K562 (cell line): ENCODE measurements around the gene TTC31. TPM values are rescaled to one million over a fixed set of nuclear protein-coding genes. Genes with fewer than 3 reads are reported as not detected.
A peak's percentile ranks its signal among the peaks of the same experiment; 100 is the strongest.

Experiments
- ASH1L ChIP-seq: fragments of 450-650 bp; IDR thresholded peaks from 2 replicates; pipeline ENCODE4 v1.6.1; 2018; ENCODE audit warnings: borderline replicate concordance, mild to moderate bottlenecking, low read depth; ENCODE audit not compliant: partially characterized antibody
- ETV5 ChIP-seq: sonication (generic); formaldehyde crosslinking; IDR thresholded peaks from 2 replicates; pipeline ENCODE4 v1.4.0; 2020; ENCODE audit warnings: low read depth, mild to moderate bottlenecking, missing genetic modification reagents
- FOXA1 ChIP-seq: fragments of 450-650 bp; IDR thresholded peaks from 2 replicates; pipeline ENCODE4 v1.6.1; 2016; ENCODE audit warnings: mild to moderate bottlenecking, borderline replicate concordance
- FOXK1 ChIP-seq: sonication (generic); formaldehyde crosslinking; IDR thresholded peaks from 2 replicates; pipeline ENCODE4 v1.8.0; 2022; ENCODE audit warnings: missing genetic modification reagents, mild to moderate bottlenecking, borderline replicate concordance
- HNRNPLL ChIP-seq: fragments of 200-400 bp; formaldehyde crosslinking; IDR thresholded peaks from 2 replicates; pipeline ENCODE4 v1.6.1; 2017; ENCODE audit warnings: low read length, low read depth, mild to moderate bottlenecking; ENCODE audit not compliant: poor library complexity, severe bottlenecking
- JUN ChIP-seq, 2 experiments: sonication (generic) in 1 of 2; formaldehyde crosslinking in 1 of 2; IDR thresholded peaks; 2 replicates each; pipeline versions ENCODE4 v1.6.1 to v1.8.0; 2012 to 2022; ENCODE audit warnings: borderline replicate concordance in 2 of 2, mild to moderate bottlenecking in 2 of 2, improper control_type of control experiment in 1 of 2, low read depth in 1 of 2, low read length in 1 of 2, missing genetic modification reagents in 1 of 2
- NFXL1 ChIP-seq: fragments of 450-650 bp; formaldehyde crosslinking; IDR thresholded peaks from 2 replicates; pipeline ENCODE4 v1.4.0; 2021; ENCODE audit warnings: mild to moderate bottlenecking
- SMC3 ChIP-seq: conservative IDR thresholded peaks from 2 replicates; pipeline ENCODE4 v1.6.1; 2011; ENCODE audit warnings: low read depth, low read length, improper control_type of control experiment; ENCODE audit not compliant: insufficient read depth
- TOE1 ChIP-seq, 2 experiments: fragments of 450-650 bp in 1 of 2; sonication (generic) in 1 of 2; formaldehyde crosslinking in 1 of 2; IDR thresholded peaks; 2 replicates each; pipeline versions ENCODE4 v1.7.1 to v1.8.0; 2016 to 2022; ENCODE audit warnings: borderline replicate concordance in 2 of 2, mild to moderate bottlenecking in 2 of 2, antibody characterized with exemption in 1 of 2, inconsistent platforms in 1 of 2, low read depth in 1 of 2, missing genetic modification reagents in 1 of 2, moderate library complexity in 1 of 2
- ZHX1 ChIP-seq: fragments of 150-350 bp; conservative IDR thresholded peaks from 2 replicates; pipeline ENCODE4 v1.6.1; 2014; ENCODE audit warnings: low read length
- ZNF12 ChIP-seq: sonication (generic); formaldehyde crosslinking; IDR thresholded peaks from 2 replicates; pipeline ENCODE4 v1.4.0; 2020; ENCODE audit warnings: mild to moderate bottlenecking, missing genetic modification reagents
- ZNF143 ChIP-seq: sonication (generic); formaldehyde crosslinking; IDR thresholded peaks from 2 replicates; pipeline ENCODE4 v1.9.0; 2022; ENCODE audit warnings: mild to moderate bottlenecking, missing genetic modification reagents
- ZNF644 ChIP-seq: fragments of 200-800 bp; sonication (Bioruptor generic); IDR thresholded peaks from 2 replicates; pipeline ENCODE4 v1.6.1; 2016; ENCODE audit warnings: low read depth, missing genetic modification characterization, missing compliant biosample characterization
- ZNF766 ChIP-seq: fragments of 200-800 bp; sonication (Bioruptor generic); conservative IDR thresholded peaks from 2 replicates; pipeline ENCODE4 v1.6.1; 2016; ENCODE audit warnings: missing genetic modification characterization, missing compliant biosample characterization
- polyA plus RNA-seq, 8 experiments: library from polyadenylated mRNA; depleted of rRNA in 4 of 8; stranded (reverse) in 5 of 8; unstranded in 3 of 8; fragments of >200 nt; fragmentation: Nextera tagmentation in 2 of 8; fragmentation: Illumina TruSeq in 1 of 8; extraction: Ambion mirVana in 2 of 8; extraction: Trizol in 1 of 8; gene quantifications; 2 replicates each; pipeline versions ENCODE4 v1.2.1 to v1.2.3, GENCODE V29; 2011 to 2014; ENCODE audit warnings: inconsistent platforms in 1 of 8, missing spikeins in 1 of 8
- total RNA-seq, 7 experiments: library from RNA; depleted of rRNA in 6 of 7; stranded (reverse); fragments of >200 nt in 6 of 7; fragmentation: Illumina TruSeq in 2 of 7; extraction: Trizol in 2 of 7; gene quantifications; 2 replicates each; pipeline versions ENCODE4 v1.2.1 to v1.2.3, GENCODE V29; 2011 to 2021; ENCODE audit warnings: low replicate concordance in 1 of 7
- TF ChIP-seq, protein P1 (sequence below), 2 experiments: IDR thresholded peaks; 2 replicates each; pipeline ENCODE4 v1.6.1; 2012; ENCODE audit warnings: improper control_type of control experiment in 2 of 2, low read depth in 2 of 2, low read length in 2 of 2, borderline replicate concordance in 1 of 2
- TF ChIP-seq, protein P2 (sequence below), 2 experiments: fragments of 200-800 bp in 1 of 2; sonication (Bioruptor generic) in 1 of 2; sonication (generic) in 1 of 2; formaldehyde crosslinking in 1 of 2; IDR thresholded peaks in 1 of 2; conservative IDR thresholded peaks in 1 of 2; 2 replicates each; pipeline versions ENCODE4 v1.5.0 to v1.6.1; 2016 to 2020; ENCODE audit warnings: missing compliant biosample characterization in 1 of 2, missing genetic modification characterization in 1 of 2, missing genetic modification reagents in 1 of 2

TTC31 gene
- total and polyA plus RNA-seq, 9 of the 15 experiments (the other 6 are each of a cell fraction or from before 2014, with no cell fraction given) = 4.7 to 30.5 (median 15.9) TPM

GRCh38 chr2:74454654-74455511 is 28.0 kb upstream of the TTC31 start, which contains the start of gene INO80B (continued):
- TF ChIP-seq FOXA1 = no peak
- TF ChIP-seq ZNF644 (tag) = no peak; the same call in 1 of the 2 replicates
- peak; percentile 88 for TF ChIP-seq TOE1 (IDR thresholded peaks at IDR 0.05; ENCODE audit: borderline replicate concordance)
- 0 out of 2 replicates have a peak, but pooled peaks have one; percentile 24 for TF ChIP-seq TOE1 (CRISPR knock-in tag; IDR thresholded peaks at IDR 0.05; ENCODE audit: borderline replicate concordance, low read depth)
- TF ChIP-seq, protein P1, sequence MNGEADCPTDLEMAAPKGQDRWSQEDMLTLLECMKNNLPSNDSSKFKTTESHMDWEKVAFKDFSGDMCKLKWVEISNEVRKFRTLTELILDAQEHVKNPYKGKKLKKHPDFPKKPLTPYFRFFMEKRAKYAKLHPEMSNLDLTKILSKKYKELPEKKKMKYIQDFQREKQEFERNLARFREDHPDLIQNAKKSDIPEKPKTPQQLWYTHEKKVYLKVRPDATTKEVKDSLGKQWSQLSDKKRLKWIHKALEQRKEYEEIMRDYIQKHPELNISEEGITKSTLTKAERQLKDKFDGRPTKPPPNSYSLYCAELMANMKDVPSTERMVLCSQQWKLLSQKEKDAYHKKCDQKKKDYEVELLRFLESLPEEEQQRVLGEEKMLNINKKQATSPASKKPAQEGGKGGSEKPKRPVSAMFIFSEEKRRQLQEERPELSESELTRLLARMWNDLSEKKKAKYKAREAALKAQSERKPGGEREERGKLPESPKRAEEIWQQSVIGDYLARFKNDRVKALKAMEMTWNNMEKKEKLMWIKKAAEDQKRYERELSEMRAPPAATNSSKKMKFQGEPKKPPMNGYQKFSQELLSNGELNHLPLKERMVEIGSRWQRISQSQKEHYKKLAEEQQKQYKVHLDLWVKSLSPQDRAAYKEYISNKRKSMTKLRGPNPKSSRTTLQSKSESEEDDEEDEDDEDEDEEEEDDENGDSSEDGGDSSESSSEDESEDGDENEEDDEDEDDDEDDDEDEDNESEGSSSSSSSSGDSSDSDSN (IDR thresholded peaks at IDR 0.05; ENCODE audit: borderline replicate concordance in 1 of 2, low read depth in 2 of 2, low read length in 2 of 2) = peak; percentile 25 to 80; a peak in 2 of 4 replicates
- peak; percentile 69 for TF ChIP-seq ASH1L
- no peak; the same call in 1 of the 2 replicates for TF ChIP-seq ZNF143 (CRISPR knock-in tag)
- peak; percentile 50 for TF ChIP-seq ZNF766
- TF ChIP-seq SMC3 = no peak
- TF ChIP-seq ZNF12 (CRISPR knock-in tag) = 0 out of 2 replicates have a peak, but pooled peaks have one; percentile 54
- peak; percentile 96 for TF ChIP-seq HNRNPLL
- peak; percentile 74; the same call in 1 of the 2 replicates for TF ChIP-seq JUN (IDR thresholded peaks at IDR 0.05; ENCODE audit: borderline replicate concordance, low read depth, low read length)
- no peak for TF ChIP-seq JUN (CRISPR knock-in tag; IDR thresholded peaks at IDR 0.05; ENCODE audit: borderline replicate concordance)
- peak; percentile 93 for TF ChIP-seq ZHX1
- peak; percentile 75 for TF ChIP-seq ETV5 (CRISPR knock-in tag)
- TF ChIP-seq, protein P2, sequence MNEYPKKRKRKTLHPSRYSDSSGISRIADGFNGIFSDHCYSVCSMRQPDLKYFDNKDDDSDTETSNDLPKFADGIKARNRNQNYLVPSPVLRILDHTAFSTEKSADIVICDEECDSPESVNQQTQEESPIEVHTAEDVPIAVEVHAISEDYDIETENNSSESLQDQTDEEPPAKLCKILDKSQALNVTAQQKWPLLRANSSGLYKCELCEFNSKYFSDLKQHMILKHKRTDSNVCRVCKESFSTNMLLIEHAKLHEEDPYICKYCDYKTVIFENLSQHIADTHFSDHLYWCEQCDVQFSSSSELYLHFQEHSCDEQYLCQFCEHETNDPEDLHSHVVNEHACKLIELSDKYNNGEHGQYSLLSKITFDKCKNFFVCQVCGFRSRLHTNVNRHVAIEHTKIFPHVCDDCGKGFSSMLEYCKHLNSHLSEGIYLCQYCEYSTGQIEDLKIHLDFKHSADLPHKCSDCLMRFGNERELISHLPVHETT (CRISPR knock-in tag; conservative IDR thresholded peaks at IDR 0.05 in 1 of 2, IDR thresholded peaks at IDR 0.05 in 1 of 2) = peak in 1 of 2 experiments; percentile 84; a peak in 1 of 4 replicates
- 0 out of 2 replicates have a peak, but pooled peaks have one; percentile 67 for TF ChIP-seq FOXK1
- no peak for TF ChIP-seq NFXL1
